SK-N-MC (cell line): ENCODE data around the gene PLEKHD1.

Source experiments
- DNase-seq: peaks from one replicate; pipeline ENCODE4 v3.0.0-alpha.2; 2011; ENCODE audit warnings: low read depth, low spot score
- H3K27ac ChIP-seq: fragments of 200-600 bp; sonication (generic); 2 replicates; pipeline ENCODE4 v1.5.1; 2016; ENCODE audit warnings: mixed run types
- H3K36me3 ChIP-seq: fragments of 200-600 bp; sonication (generic); 2 replicates; pipeline ENCODE4 v1.6.1; 2017; ENCODE audit warnings: antibody characterized with exemption, low read length, mixed read lengths; ENCODE audit not compliant: insufficient read depth
- H3K4me3 ChIP-seq: fragments of 200-600 bp; sonication (generic); 2 replicates; pipeline ENCODE4 v1.5.1; 2016
- H3K9ac ChIP-seq: fragments of 200-600 bp; sonication (generic); 2 replicates; pipeline ENCODE4 v1.8.0; 2017; ENCODE audit warnings: mixed run types, mixed read lengths; ENCODE audit not compliant: insufficient read length
- H3K9me3 ChIP-seq: fragments of 200-600 bp; sonication (generic); 2 replicates; pipeline ENCODE4 v1.6.1; 2017; ENCODE audit warnings: low read depth, mild to moderate bottlenecking, antibody characterized with exemption, low read length, moderate library complexity, mixed read lengths
- EZH2 ChIP-seq: fragments of 200-600 bp; sonication (generic); IDR thresholded peaks from one replicate; pipeline ENCODE4 v1.6.1; 2017; ENCODE audit warnings: antibody characterized with exemption
- FOXP2 ChIP-seq: optimal IDR thresholded peaks from 2 replicates; pipeline ENCODE3; 2011; ENCODE audit warnings: mild to moderate bottlenecking, moderate library complexity; ENCODE audit not compliant: insufficient read depth; ENCODE audit errors: extremely low read length, control extremely low read depth
- POLR2AphosphoS5 ChIP-seq: IDR thresholded peaks from 2 replicates; pipeline ENCODE4 v1.6.1; 2012; ENCODE audit warnings: mild to moderate bottlenecking, low read depth, low read length, borderline replicate concordance

PLEKHD1 gene

GRCh38 chr14:69535230-69535848 lies 50.8 kb downstream of the PLEKHD1 start:
- TF ChIP-seq FOXP2 (no peak), POLR2AphosphoS5 (no peak), EZH2 (no peak)
- Histone ChIP-seq H3K9ac (no peak overlapping the region), H3K9me3 (no peaks in the 10 kb centered on the region), H3K4me3 (no peak overlapping the region), H3K36me3 (no peaks in the 10 kb centered on the region), H3K27ac (no peak overlapping the region)
- DNase-seq = no peak

- H3K36me3 ChIP-seq = no peaks in the 10 kb centered on the region
- H3K9ac ChIP-seq = no peak overlapping the region
- no peak overlapping the region for H3K27ac ChIP-seq
- no peak for TF ChIP-seq POLR2AphosphoS5
- TF ChIP-seq FOXP2 = no peak
- TF ChIP-seq EZH2 = no peak
- H3K9me3 ChIP-seq = no peaks in the 10 kb centered on the region
- H3K4me3 ChIP-seq = no peak overlapping the region
- no peak for DNase-seq
Observed at GRCh38 chr14:69536971-69537370, 52.4 kb downstream of the PLEKHD1 start.

GRCh38 chr14:69537900-69538299 lies 53.4 kb downstream of the PLEKHD1 start:
- DNase-seq = no peak
- no peak overlapping the region for H3K27ac ChIP-seq
- H3K36me3 ChIP-seq = no peaks in the 10 kb centered on the region
- H3K9me3 ChIP-seq = no peaks in the 10 kb centered on the region
- H3K4me3 ChIP-seq = no peak overlapping the region
- TF ChIP-seq EZH2 (no peak), POLR2AphosphoS5 (no peak), FOXP2 (no peak)
- no peak overlapping the region for H3K9ac ChIP-seq

DNA sequence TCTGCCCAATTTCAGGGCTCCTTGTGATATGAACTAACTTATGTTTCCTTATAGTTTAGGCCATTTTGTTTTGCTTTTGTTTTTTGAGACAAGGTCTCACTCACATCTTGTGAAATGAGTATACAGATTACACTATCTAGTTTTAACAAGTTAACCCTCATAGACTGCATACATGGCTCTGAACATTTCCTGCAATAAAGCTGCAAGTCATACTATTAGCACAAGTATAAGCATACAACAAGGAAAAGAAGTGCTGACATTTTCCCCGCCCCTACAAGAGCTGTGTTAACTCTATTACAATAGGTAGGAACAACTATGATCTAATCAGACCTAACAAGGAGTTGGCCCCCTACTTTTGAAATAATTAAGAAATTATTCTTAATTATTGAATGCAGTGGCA lies 54.2 kb downstream of the PLEKHD1 start:
- Histone ChIP-seq H3K9ac (no peak overlapping the region), H3K27ac (no peak overlapping the region), H3K36me3 (no peaks in the 10 kb centered on the region), H3K4me3 (no peak overlapping the region), H3K9me3 (no peaks in the 10 kb centered on the region)
- no peak for TF ChIP-seq FOXP2
- no peak for TF ChIP-seq POLR2AphosphoS5
- TF ChIP-seq EZH2 = no peak
- no peak for DNase-seq

DNA sequence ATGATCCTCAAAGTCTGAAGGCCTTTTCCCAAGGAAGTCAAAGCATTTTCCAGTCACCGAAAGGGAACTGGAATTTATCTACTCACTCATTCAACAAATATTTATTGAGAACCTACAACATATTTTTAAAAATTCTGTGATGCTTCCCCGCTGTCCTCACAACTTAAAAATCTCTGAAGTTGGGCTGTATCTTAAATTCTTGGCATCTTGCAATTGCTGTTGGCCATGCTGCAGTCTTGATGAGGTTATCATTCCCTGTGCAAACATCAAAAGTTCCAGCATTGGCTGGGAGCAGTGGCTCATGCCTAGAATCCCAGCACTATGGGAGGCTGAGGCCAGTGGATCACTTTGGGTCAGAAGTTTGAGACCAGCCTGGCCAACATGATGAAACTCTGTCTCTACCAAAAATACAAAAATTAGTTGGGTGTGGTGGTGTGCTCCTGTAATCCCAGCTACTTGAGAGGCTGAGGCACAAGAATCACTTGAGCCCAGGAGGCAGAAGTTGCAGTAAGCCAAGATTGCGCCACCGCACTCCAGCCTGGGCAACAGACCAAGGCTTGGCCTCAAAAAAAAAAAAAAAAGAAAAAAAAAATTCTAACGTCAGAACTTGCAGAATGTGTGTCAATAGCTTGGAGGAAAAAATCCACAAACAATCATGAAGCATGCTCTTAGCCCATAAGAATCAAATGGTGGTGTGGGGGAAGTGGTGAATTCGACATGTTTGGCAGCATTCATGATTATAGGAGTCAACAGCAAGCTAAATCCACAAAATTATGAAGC lies 55.3 kb downstream of the PLEKHD1 start:
- H3K4me3 ChIP-seq = no peak overlapping the region
- no peak overlapping the region for H3K9ac ChIP-seq
- TF ChIP-seq FOXP2 (no peak), EZH2 (no peak), POLR2AphosphoS5 (no peak)
- no peak for DNase-seq
- H3K36me3 ChIP-seq = no peaks in the 10 kb centered on the region
- no peak overlapping the region for H3K27ac ChIP-seq
- no peaks in the 10 kb centered on the region for H3K9me3 ChIP-seq

- Histone ChIP-seq H3K36me3 (no peaks in the 10 kb centered on the region), H3K9me3 (no peaks in the 10 kb centered on the region), H3K4me3 (no peak overlapping the region), H3K27ac (no peak overlapping the region), H3K9ac (no peak overlapping the region)
- TF ChIP-seq FOXP2 = no peak
- TF ChIP-seq EZH2 = no peak
- no peak for TF ChIP-seq POLR2AphosphoS5
- no peak for DNase-seq
Observed at GRCh38 chr14:69540654-69541335, 56.3 kb downstream of the PLEKHD1 start.

GRCh38 chr14:69542311-69542710 lies 57.8 kb downstream of the PLEKHD1 start:
- Histone ChIP-seq H3K27ac (no peak overlapping the region), H3K4me3 (no peak overlapping the region), H3K36me3 (no peaks in the 10 kb centered on the region), H3K9ac (no peak overlapping the region), H3K9me3 (no peaks in the 10 kb centered on the region)
- no peak for TF ChIP-seq EZH2
- no peak for TF ChIP-seq POLR2AphosphoS5
- no peak for TF ChIP-seq FOXP2
- DNase-seq = no peak

DNA sequence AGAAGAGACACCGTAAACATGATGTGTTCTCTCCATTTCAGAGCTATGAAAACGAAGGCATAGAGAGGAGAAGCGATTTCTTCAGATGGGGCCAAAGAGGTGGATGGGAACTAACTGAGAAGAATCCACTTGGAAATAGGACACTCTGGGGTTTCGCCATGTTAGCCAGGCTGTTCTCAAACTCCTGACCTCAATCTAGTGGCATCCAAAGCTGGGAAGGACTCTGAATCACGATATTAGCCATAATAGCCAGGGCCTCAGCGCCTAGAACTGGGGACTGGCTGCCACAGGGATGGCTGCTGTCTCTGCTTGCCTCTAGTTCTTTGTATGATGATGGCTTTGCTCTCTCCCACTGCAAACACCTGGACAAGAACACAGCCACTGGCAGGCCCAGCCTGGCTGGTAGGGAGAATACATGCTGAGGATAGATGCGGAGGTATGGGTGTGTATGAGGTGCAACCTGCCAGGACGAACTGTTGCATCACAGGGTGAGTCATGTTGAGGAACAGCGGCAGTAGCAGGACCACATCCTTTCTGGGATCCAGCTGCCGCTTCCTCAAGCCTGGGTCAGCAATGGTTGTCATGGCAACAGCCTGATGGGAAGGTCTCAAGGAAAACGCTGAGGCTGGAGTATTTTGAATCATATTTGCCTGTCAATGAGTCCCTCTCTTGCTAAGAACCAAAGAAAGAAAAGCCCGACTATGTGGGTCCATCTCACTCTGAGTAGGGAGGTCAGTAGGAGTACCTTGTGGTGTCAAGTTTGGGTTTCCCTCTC lies 59.0 kb downstream of the PLEKHD1 start:
- H3K27ac ChIP-seq = no peak overlapping the region
- H3K36me3 ChIP-seq = no peaks in the 10 kb centered on the region
- no peak for TF ChIP-seq FOXP2
- no peak for TF ChIP-seq EZH2
- no peak for TF ChIP-seq POLR2AphosphoS5
- no peak overlapping the region for H3K4me3 ChIP-seq
- H3K9ac ChIP-seq = no peak overlapping the region
- no peaks in the 10 kb centered on the region for H3K9me3 ChIP-seq
- no peak for DNase-seq
